HG03097 (cell line): ENCODE results near the gene CARD11.

ENCODE experiments used
- ATAC-seq: cut with Tn5 transposase; IDR thresholded peaks from one replicate; pipeline ENCODE4 v1.9.1; 2021; ENCODE audit not compliant: unreplicated experiment, low FRiP score

Gene CARD11

GRCh38 chr7:2883101-2883500 is 160.6 kb downstream of the CARD11 start:
- no peak for ATAC-seq

- ATAC-seq = no peak
Observed at GRCh38 chr7:2882111-2882510, 161.6 kb downstream of the CARD11 start.

- ATAC-seq = no peak
Observed at GRCh38 chr7:2880874-2881533, 162.7 kb downstream of the CARD11 start.

GRCh38 chr7:2880051-2880450 is 163.6 kb downstream of the CARD11 start:
- no peak for ATAC-seq

GRCh38 chr7:2879354-2879753 is 164.3 kb downstream of the CARD11 start:
- no peak for ATAC-seq

- ATAC-seq = no peak
Observed at GRCh38 chr7:2878306-2878705, 165.4 kb downstream of the CARD11 start.

GRCh38 chr7:2876031-2876731 is 167.5 kb downstream of the CARD11 start:
- ATAC-seq = no peak

- no peak for ATAC-seq
Observed at GRCh38 chr7:2873686-2874551, 169.7 kb downstream of the CARD11 start.

- no peak for ATAC-seq
Observed at GRCh38 chr7:2873146-2873545, 170.5 kb downstream of the CARD11 start.

- no peak for ATAC-seq
Observed at GRCh38 chr7:2872296-2872874, 171.3 kb downstream of the CARD11 start.

GRCh38 chr7:2870471-2870931 is 173.2 kb downstream of the CARD11 start:
- ATAC-seq = peak; percentile 46

GRCh38 chr7:2869981-2870380 is 173.7 kb downstream of the CARD11 start:
- no peak for ATAC-seq

- no peak for ATAC-seq
Observed at GRCh38 chr7:2866601-2867000, 177.1 kb downstream of the CARD11 start.

GRCh38 chr7:2864999-2865670 is 178.5 kb downstream of the CARD11 start:
- ATAC-seq = no peak

GRCh38 chr7:2864204-2864985 is 179.3 kb downstream of the CARD11 start:
- ATAC-seq = no peak

GRCh38 chr7:2863461-2864066 is 180.1 kb downstream of the CARD11 start:
- peak; percentile 96 for ATAC-seq

GRCh38 chr7:2862831-2863361 is 180.8 kb downstream of the CARD11 start:
- ATAC-seq = no peak

GRCh38 chr7:2861509-2861908 is 182.2 kb downstream of the CARD11 start:
- no peak for ATAC-seq

- no peak for ATAC-seq
Observed at GRCh38 chr7:2860627-2861133, 183.0 kb downstream of the CARD11 start.
